Left lung (tissue), 10 donors: Measurements from ENCODE around the gene SFTA2. TPM values are rescaled to one million over a fixed set of nuclear protein-coding genes. Genes with fewer than 3 reads are reported as not detected.
A peak's percentile ranks its signal among the peaks of the same experiment; 100 is the strongest.
"Not testable (repeated sequence)": the region's sequence is repeated elsewhere in the genome, so short reads cannot be mapped to it uniquely, and the experiment has no call there.

ENCODE experiments used
- ATAC-seq: fragments of 200-7000 bp; cut with Tn5 transposase; one replicate; pipeline ENCODE4 v1.9.1; 2020; ENCODE audit warnings: moderate library complexity
- DNase-seq, 4 donors: peaks; one replicate each; pipeline ENCODE4 v3.0.0-alpha.2; 2013 to 2020
- H3K27ac ChIP-seq, 2 donors: fragments of 200-600 bp; sonication (generic) in 1 of 2; one replicate each; pipeline versions ENCODE4 v1.5.0 to v1.8.0; 2020 to 2021
- H3K27me3 ChIP-seq, 2 donors: fragments of 200-600 bp; sonication (generic) in 1 of 2; one replicate each; pipeline versions ENCODE4 v1.5.0 to v1.8.0; 2020 to 2021
- H3K36me3 ChIP-seq, 2 donors: fragments of 200-600 bp; sonication (generic) in 1 of 2; one replicate each; pipeline versions ENCODE4 v1.5.0 to v1.8.0; 2020 to 2021
- H3K4me1 ChIP-seq, 2 donors: fragments of 200-600 bp; one replicate each; pipeline ENCODE4 v1.8.0; 2021
- H3K4me3 ChIP-seq, 2 donors: fragments of 200-600 bp; sonication (generic) in 1 of 2; one replicate each; pipeline versions ENCODE4 v1.5.0 to v1.8.0; 2020 to 2021; ENCODE audit warnings: mild to moderate bottlenecking in 1 of 2
- H3K9me3 ChIP-seq, 2 donors: fragments of 200-600 bp; sonication (generic) in 1 of 2; one replicate each; pipeline versions ENCODE4 v1.5.0 to v1.8.0; 2020 to 2021
- intact Hi-C, 2 donors: fragments of 100-400 bp; cut with DNase I; formaldehyde crosslinking; loops; one replicate each; pipeline versions ENCODE4 v1.11.2 to v1.14.2; 2022
- polyA plus RNA-seq, 6 donors: library from polyadenylated mRNA; unstranded; fragments of 120-200 nt; gene quantifications; one replicate each; pipeline ENCODE4 v1.2.1, GENCODE V29; 2013; ENCODE audit not compliant: insufficient read length in 6 of 6
- total RNA-seq, 2 donors: library from RNA; stranded (reverse); fragmentation: NEBNext Ultra II Directional; extraction: Animal tissue kit (Norgen Biotek cat#: 25700); gene quantifications; one replicate each; pipeline ENCODE4 v1.2.1, GENCODE V29; 2021
- TF ChIP-seq, protein P1 (sequence below), 2 donors: fragments of 200-600 bp; sonication (generic) in 1 of 2; IDR thresholded peaks; one replicate each; pipeline versions ENCODE4 v1.5.0 to v1.8.0; 2021; ENCODE audit warnings: antibody characterized with exemption in 2 of 2
- donor health status: DM: no; HTN: yes; CAD: no.
- donor health status: DM: no; HTN: no; CAD: no.

The SFTA2 gene
- total and polyA plus RNA-seq, 8 donors = 9.3 to 384 (median 18.7) TPM

DNA sequence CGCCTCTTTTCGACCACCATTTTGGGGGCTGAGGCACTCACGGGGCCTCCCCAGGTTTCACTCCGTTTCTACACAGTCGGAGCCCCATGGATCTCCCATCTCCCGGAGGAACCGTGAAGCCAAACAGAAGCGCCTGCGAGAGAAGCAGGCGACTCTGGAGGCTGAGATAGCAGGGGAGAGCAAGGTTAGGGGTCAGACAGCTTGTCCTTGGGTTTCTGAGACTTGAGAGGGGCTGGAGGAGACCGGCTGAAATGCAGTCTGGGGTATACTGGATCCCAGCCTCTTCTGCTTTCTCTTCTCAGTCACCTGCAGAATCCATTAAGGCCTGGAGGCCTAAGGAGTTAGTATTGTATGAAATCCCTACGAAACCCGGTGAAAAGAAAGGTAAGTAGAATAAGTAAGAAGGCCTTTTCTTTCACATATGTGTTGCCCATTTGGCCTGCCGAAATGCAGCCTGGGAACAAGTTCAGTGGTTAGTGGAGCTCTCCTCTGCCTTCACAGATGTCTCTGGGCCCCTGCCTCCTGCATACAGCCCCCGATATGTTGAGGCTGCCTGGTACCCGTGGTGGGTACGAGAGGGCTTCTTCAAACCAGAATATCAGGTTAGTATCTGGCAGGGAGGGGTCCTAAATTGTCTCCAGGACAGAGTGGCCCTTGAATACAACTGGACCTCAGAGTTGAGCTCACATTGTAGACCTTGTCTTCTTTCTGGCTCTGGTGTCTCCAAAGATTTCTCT lies 16.9 kb downstream of the SFTA2 start:
- Histone ChIP-seq H3K27me3 (no peaks in the 10 kb centered on the region), H3K9me3 (no peaks in the 10 kb centered on the region), H3K4me3 (peak overlapping the region; percentile 60 to 62), H3K36me3 (peaks cover 0 to 47% of the 10 kb centered on the region in 2 donors), H3K27ac (peak overlapping the region; percentile 82 to 93), H3K4me1 (peaks cover 21 to 32% of the 10 kb centered on the region in 2 donors)
- intact Hi-C loops = loop anchor here in 1 of 2 donors (10.0 kb wide), 1 partner anchor 160 kb away; no protein-coding TSS in a partner anchor
- TF ChIP-seq, protein P1, sequence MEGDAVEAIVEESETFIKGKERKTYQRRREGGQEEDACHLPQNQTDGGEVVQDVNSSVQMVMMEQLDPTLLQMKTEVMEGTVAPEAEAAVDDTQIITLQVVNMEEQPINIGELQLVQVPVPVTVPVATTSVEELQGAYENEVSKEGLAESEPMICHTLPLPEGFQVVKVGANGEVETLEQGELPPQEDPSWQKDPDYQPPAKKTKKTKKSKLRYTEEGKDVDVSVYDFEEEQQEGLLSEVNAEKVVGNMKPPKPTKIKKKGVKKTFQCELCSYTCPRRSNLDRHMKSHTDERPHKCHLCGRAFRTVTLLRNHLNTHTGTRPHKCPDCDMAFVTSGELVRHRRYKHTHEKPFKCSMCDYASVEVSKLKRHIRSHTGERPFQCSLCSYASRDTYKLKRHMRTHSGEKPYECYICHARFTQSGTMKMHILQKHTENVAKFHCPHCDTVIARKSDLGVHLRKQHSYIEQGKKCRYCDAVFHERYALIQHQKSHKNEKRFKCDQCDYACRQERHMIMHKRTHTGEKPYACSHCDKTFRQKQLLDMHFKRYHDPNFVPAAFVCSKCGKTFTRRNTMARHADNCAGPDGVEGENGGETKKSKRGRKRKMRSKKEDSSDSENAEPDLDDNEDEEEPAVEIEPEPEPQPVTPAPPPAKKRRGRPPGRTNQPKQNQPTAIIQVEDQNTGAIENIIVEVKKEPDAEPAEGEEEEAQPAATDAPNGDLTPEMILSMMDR (IDR thresholded peaks at IDR 0.05) = no peak
- DNase-seq = no peak
- ATAC-seq = peak; percentile 13

DNA sequence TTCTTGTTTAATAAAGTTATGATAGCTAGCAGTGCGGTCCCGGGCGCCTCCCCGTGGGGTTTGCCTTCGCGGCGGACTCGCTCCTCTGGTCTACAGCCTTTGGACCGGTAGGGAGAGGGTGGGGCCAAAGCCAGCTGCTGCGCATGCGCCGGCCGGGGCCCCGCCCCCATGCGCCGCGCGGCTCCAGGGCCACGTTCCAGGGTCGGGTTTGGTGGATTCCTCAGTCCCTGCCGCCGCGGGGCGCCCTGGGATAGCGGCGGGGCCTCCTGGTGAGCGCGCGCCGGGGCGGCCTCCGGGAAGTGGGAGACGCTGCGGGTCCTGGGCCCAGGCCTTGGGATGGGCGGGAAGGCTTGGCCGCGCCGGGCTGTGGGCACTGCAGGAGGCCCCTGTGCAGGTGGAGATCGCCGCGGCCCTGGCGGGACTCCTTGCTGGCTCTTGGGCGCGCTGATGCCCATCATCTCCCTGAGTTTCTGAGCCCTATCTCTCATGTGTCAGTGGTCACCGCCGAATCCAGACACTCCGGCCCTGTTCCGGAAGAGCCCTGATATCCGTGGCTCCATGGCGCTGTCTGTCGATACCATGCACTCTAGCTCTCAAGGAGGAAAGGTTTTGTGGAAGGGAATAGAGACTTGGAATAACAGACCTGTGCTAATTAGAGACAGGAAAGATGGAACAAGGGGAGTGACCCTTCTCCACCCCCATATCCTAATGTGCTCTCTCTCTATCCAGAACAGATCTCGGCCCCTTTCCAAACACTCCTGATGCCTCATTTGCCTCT lies 17.7 kb downstream of the SFTA2 start, which contains the start of gene VARS2:
VARS2 (plus strand) TSS at position 163 of the 778 bp plus-strand sequence; CDS start at position 762, 599 bp downstream.
- intact Hi-C loops = loop anchor here in 1 of 2 donors (10.0 kb wide), 1 partner anchor 161 kb away; no protein-coding TSS in a partner anchor
- H3K27me3 ChIP-seq = no peaks in the 10 kb centered on the region
- peak within 1 kb of the TSS; percentile 82 to 93 for H3K27ac ChIP-seq
- H3K36me3 ChIP-seq = peaks cover 0 to 43% of the 10 kb centered on the region in 2 donors
- peak within 1 kb of the TSS; percentile 60 to 62 for H3K4me3 ChIP-seq
- H3K4me1 ChIP-seq = peaks cover 21 to 35% of the 10 kb centered on the region in 2 donors
- peak; percentile 92 to 97 (median 96) for DNase-seq
- TF ChIP-seq, protein P1 (IDR thresholded peaks at IDR 0.05) = peak; percentile 14 to 39
- ATAC-seq = peak; percentile 92
- no peaks in the 10 kb centered on the region for H3K9me3 ChIP-seq

DNA sequence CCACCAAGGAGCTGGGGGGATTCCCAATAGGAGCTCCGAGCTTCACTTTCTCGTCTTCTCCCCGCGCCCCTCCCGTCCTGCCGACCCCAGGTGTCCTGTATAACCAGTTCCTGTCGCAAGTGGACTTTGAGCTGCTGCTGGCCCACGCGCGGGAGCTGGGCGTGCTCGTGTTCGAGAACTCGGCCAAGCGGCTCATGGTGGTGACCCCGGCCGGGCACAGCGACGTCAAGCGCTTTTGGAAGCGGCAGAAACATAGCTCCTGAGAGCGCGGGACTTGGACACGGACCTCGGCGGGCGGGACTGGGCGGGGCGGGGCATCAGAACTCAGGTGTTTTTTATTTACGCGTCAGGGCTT lies 18.3 kb downstream of the SFTA2 start:
- intact Hi-C loops = loop anchor here in 1 of 2 donors (10.0 kb wide), 1 partner anchor 161 kb away; no protein-coding TSS in a partner anchor

DNA sequence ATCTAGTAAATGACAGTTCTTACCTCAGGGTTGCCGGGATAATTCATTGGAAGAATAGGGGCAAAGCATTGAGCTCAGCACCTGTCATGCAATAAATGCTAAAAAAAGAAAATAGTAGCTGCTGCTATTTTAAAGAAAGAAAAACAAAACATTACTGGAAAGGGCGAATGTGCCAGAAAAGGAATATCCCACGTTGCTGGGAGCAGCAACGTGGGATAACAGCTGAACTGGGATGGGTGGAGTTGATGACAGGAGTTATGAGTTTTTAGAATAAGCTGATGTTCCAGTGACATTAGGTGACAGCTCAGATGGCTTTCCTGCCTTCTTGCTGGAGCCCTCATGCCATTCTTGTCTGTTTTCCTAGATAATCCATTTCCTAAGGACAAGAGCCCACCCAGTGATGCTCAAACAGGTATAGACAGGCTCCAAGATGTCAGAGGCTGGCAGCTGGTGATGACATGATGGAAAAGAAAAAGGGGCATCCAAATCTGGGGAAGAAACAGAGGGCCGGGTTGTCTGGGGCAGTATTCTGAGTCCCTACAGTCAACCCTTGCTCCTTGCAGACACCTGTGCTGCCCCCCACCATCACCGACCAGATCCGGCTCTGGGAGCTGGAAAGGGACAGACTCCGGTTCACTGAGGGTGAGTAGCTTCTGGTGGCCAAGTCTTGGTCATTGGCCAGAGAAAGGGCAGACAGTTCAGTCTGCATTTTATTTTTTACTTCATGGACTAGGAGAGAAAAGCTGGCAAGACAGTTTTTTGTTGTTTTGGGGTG lies 19.0 kb downstream of the SFTA2 start:
- Histone ChIP-seq H3K27me3 (no peaks in the 10 kb centered on the region), H3K36me3 (peaks cover 0 to 31% of the 10 kb centered on the region in 2 donors), H3K4me1 (peaks cover 21 to 46% of the 10 kb centered on the region in 2 donors), H3K9me3 (no peaks in the 10 kb centered on the region), H3K4me3 (peak overlapping the region in 1 of 2 donors; percentile 60), H3K27ac (peak overlapping the region; percentile 82 to 93)
- intact Hi-C loops = loop anchor here in 1 of 2 donors (10.0 kb wide), 1 partner anchor 162 kb away; no protein-coding TSS in a partner anchor
- DNase-seq (no peak), ATAC-seq (no peak)
- TF ChIP-seq, protein P1 (IDR thresholded peaks at IDR 0.05) = no peak

More for the DNA sequence above, 18.3 kb downstream of the SFTA2 start:
- Histone ChIP-seq H3K27me3 (no peaks in the 10 kb centered on the region), H3K9me3 (no peaks in the 10 kb centered on the region), H3K4me3 (peak overlapping the region; percentile 60 to 62), H3K4me1 (peaks cover 21 to 41% of the 10 kb centered on the region in 2 donors), H3K27ac (peak overlapping the region; percentile 82 to 93), H3K36me3 (peaks cover 0 to 38% of the 10 kb centered on the region in 2 donors)
- ATAC-seq (no peak), DNase-seq (no peak)
- TF ChIP-seq, protein P1 (IDR thresholded peaks at IDR 0.05) = no peak

DNA sequence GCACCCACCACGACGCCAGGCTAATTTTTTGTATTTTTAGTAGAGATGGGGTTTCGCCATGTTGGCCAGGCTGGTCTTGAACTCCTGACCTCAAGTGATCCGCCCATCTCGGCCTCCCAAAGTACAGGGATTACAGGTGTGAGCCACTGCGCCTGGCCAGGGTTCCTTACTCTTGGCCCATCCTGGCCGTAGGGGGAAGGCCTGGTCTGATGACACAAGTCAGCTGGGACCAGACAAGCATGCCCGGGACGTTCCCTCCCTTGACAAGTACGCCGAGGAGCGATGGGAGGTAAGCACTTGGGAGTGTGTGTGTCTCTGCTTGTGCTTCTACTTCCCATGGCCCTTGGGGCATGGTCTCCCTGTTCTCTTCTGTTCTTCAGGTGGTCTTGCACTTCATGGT lies 21.5 kb downstream of the SFTA2 start:
- Histone ChIP-seq H3K4me1 (peaks cover 16 to 41% of the 10 kb centered on the region in 2 donors), H3K36me3 (peaks cover 0 to 26% of the 10 kb centered on the region in 2 donors)
- H3K9me3 ChIP-seq, ATAC-seq, H3K27ac ChIP-seq, H3K4me3 ChIP-seq, DNase-seq, H3K27me3 ChIP-seq: not testable (repeated sequence)
- intact Hi-C loops = loop anchor here in 1 of 2 donors (10.0 kb wide), 1 partner anchor 164 kb away; no protein-coding TSS in a partner anchor
